Ovary (tissue), 9 donors: ENCODE data around the gene ATOH7. TPM values are rescaled to one million over a fixed set of nuclear protein-coding genes. Genes with fewer than 3 reads are reported as not detected.

ENCODE experiments used
- DNase-seq, 5 donors: peaks; one replicate each; pipeline ENCODE4 v3.0.0-alpha.2; 2019 to 2020
- H3K27ac ChIP-seq, 2 donors: fragments of 200-600 bp; one replicate each; pipeline versions ENCODE4 v1.5.1 to v1.8.0; 2019 to 2022
- H3K27me3 ChIP-seq: fragments of 200-600 bp; one replicate; pipeline ENCODE4 v1.8.0; 2022
- H3K36me3 ChIP-seq: fragments of 200-600 bp; sonication (generic); one replicate; pipeline ENCODE4 v1.5.1; 2019
- H3K4me1 ChIP-seq: one replicate; pipeline ENCODE4 v1.8.1; 2013; ENCODE audit warnings: mild to moderate bottlenecking, moderate library complexity; ENCODE audit not compliant: insufficient read depth
- H3K4me3 ChIP-seq: fragments of 200-600 bp; sonication (generic); one replicate; pipeline ENCODE4 v1.5.1; 2017
- H3K9me3 ChIP-seq, 2 donors: fragments of 200-600 bp in 1 of 2; sonication (generic) in 1 of 2; one replicate each; pipeline versions ENCODE4 v1.5.1 to v1.8.1; 2013 to 2019; ENCODE audit warnings: mild to moderate bottlenecking in 1 of 2, moderate library complexity in 1 of 2
- CTCF ChIP-seq, 3 donors: fragments of 450-650 bp in 2 of 3; fragments of 200-600 bp in 1 of 3; IDR thresholded peaks; one replicate each; pipeline versions ENCODE4 v1.5.1 to v1.8.0; 2016 to 2022; ENCODE audit warnings: antibody characterized with exemption in 3 of 3, mild to moderate bottlenecking in 1 of 3
- EP300 ChIP-seq: sonication (generic); formaldehyde crosslinking; IDR thresholded peaks from one replicate; pipeline ENCODE4 v1.6.1; 2017; ENCODE audit warnings: antibody characterized with exemption
- POLR2A ChIP-seq: fragments of 450-650 bp; IDR thresholded peaks from one replicate; pipeline ENCODE4 v1.6.1; 2017; ENCODE audit warnings: antibody characterized with exemption, mild to moderate bottlenecking, moderate library complexity
- WGBS, 3 donors: extraction: QIAGEN DNeasy Blood & Tissue Kit in 1 of 3; methylation state at CpG; one replicate each; pipeline versions ENCODE4 v1.1.5 to v1.1.7; 2013 to 2017; 5-methylcytosine and 5-hydroxymethylcytosine counted together
- intact Hi-C, 4 donors: fragments of 100-400 bp; cut with DNase I; formaldehyde crosslinking; loops; one replicate each; pipeline versions ENCODE4 v1.11.0 to v1.15.1; 2022 to 2023
- polyA plus RNA-seq, 2 donors: library from polyadenylated mRNA; stranded (reverse); fragments of 200-250 nt in 1 of 2; fragments of 350-450 nt in 1 of 2; fragmentation: Illumina TruSeq in 1 of 2; extraction: RNeasy Lipid Tissue Mini Kit (QIAGEN cat#74804) in 1 of 2; gene quantifications; one replicate each; pipeline ENCODE4 v1.2.3, GENCODE V29; 2013 to 2014
- total RNA-seq, 7 donors: library from RNA; depleted of rRNA in 2 of 7; stranded (reverse); fragments of >200 nt in 2 of 7; fragmentation: NEBNext Ultra II Directional in 3 of 7; extraction: Animal tissue kit (Norgen Biotek cat#: 25700) in 3 of 7; gene quantifications; one replicate each; pipeline versions ENCODE4 v1.1.0 to v1.2.4, GENCODE V29; 2016 to 2023
- donor health status: DM: no; HTN: no; CAD: no; lungs with moderate emphysema.
- donor health status: DM: no; HTN: no; CAD: no.
- donor health status: Bipolar disorder and iron deficiency.
- donor health status: DM: yes; HTN: yes; CAD: no.
- donor health status: DM: no; HTN: no; CAD: no.
- donor health status: DM: yes; HTN: yes; CAD: no.

ATOH7 gene
- total and polyA plus RNA-seq, 9 donors: 0.16 to 0.60 (median 0.23) TPM; not detected in 6

GRCh38 chr10:68222391-68222790 is 9.5 kb downstream of the ATOH7 start:
- TF ChIP-seq CTCF (IDR thresholded peaks at IDR 0.05) (no peak), POLR2A (no peak), EP300 (no peak)
- WGBS, 3 donors: 73 to 88% (median 80%) methylated on average over 2 of the region's 2 CpGs
- no peak overlapping the region for H3K4me3 ChIP-seq
- no peaks in the 10 kb centered on the region for H3K36me3 ChIP-seq
- no peaks in the 10 kb centered on the region for H3K9me3 ChIP-seq
- intact Hi-C loops: no loop called here
- no peaks in the 10 kb centered on the region for H3K27me3 ChIP-seq
- DNase-seq: no peak
- H3K4me1 ChIP-seq: no peaks in the 10 kb centered on the region
- no peak overlapping the region for H3K27ac ChIP-seq

DNA sequence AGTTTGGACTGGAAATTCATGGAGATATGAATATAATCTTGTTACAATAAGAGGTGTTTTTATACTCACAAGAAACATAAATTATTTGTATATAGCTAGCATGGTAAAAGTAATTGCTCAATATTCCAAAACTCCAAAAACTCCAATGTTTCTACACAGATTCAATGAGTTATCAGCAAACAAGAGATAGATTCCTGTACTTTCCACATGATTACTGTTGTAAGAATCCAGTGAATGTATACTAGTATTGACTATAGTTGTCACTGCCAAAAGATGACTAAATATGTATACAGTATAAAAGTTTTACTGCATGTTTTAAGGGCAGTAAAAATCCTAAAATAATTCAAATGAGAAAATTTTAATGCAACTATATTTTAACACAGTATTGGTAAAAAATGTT is 10.7 kb downstream of the ATOH7 start:
- H3K27ac ChIP-seq: no peak overlapping the region
- H3K27me3 ChIP-seq: no peaks in the 10 kb centered on the region
- no peaks in the 10 kb centered on the region for H3K36me3 ChIP-seq
- no peak overlapping the region for H3K4me3 ChIP-seq
- no peaks in the 10 kb centered on the region for H3K9me3 ChIP-seq
- TF ChIP-seq CTCF (IDR thresholded peaks at IDR 0.05) (no peak), EP300 (no peak), POLR2A (no peak)
- intact Hi-C loops: no loop called here
- no peak for DNase-seq
- H3K4me1 ChIP-seq: no peaks in the 10 kb centered on the region

- Histone ChIP-seq H3K36me3 (no peaks in the 10 kb centered on the region), H3K27me3 (no peaks in the 10 kb centered on the region), H3K4me1 (no peaks in the 10 kb centered on the region), H3K27ac (no peak overlapping the region), H3K4me3 (no peak overlapping the region), H3K9me3 (no peaks in the 10 kb centered on the region)
- no peak for TF ChIP-seq EP300
- TF ChIP-seq CTCF (IDR thresholded peaks at IDR 0.05): no peak
- TF ChIP-seq POLR2A: no peak
- no peak for DNase-seq
- intact Hi-C loops: loop anchor here in 1 of 4 donors (10.0 kb wide), 1 partner anchor 116 kb away; the partner anchor contains the start of genes HNRNPH3 and PBLD
- WGBS, 3 donors: 90 to 94% (median 91%) methylated on average over 4 of the region's 4 CpGs
These were observed 13.1 kb downstream of the ATOH7 start for GRCh38 chr10:68218786-68219185.

DNA sequence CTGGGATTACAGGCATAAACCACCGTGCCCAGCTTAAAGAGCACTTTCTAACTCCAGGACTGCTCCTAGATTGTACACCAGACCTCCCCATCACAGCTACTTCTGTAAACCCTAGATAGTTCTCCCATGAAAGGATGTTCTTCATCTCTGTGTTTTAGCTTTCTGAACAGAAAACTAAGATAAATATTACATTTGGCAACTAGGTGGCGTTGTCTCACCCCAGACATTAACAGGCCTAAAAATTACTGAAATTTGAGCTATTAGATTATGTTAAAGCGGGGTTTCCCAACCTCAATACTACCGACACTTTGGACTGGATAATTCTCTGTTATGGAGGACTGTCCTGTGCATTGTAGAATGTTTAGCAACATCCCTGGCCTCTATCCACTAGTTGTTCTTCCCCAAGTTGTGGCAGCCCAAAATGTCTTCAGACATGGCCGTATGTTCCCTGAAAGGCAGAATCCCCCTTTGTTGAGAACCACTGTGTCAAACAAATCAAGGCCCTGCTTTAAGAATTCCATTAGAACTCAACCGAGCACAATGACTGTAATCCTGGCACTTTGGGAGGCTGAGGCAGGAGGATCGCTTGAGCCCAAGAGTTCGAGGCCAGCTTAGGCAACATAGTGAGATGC is 19.1 kb downstream of the ATOH7 start:
- DNase-seq: no peak
- Histone ChIP-seq H3K4me3 (no peak overlapping the region), H3K27me3 (no peaks in the 10 kb centered on the region), H3K4me1 (no peaks in the 10 kb centered on the region), H3K36me3 (no peaks in the 10 kb centered on the region), H3K9me3 (no peaks in the 10 kb centered on the region), H3K27ac (no peak overlapping the region)
- intact Hi-C loops: loop anchor here in 1 of 4 donors (10.0 kb wide), 1 partner anchor 122 kb away; the partner anchor contains the start of genes HNRNPH3 and PBLD
- WGBS, 3 donors: 53 to 57% (median 53%) methylated on average over 8 of the region's 8 CpGs
- TF ChIP-seq EP300 (no peak), CTCF (IDR thresholded peaks at IDR 0.05) (peak in 1 of 3 donors; percentile 26), POLR2A (no peak)
